HuH-7 (cell line): Measurements from ENCODE around the gene ATP5ME.

Source experiments
- DNase-seq: peaks from one replicate; pipeline ENCODE4 v3.0.0; 2011; ENCODE audit warnings: low spot score

ATP5ME gene

DNA sequence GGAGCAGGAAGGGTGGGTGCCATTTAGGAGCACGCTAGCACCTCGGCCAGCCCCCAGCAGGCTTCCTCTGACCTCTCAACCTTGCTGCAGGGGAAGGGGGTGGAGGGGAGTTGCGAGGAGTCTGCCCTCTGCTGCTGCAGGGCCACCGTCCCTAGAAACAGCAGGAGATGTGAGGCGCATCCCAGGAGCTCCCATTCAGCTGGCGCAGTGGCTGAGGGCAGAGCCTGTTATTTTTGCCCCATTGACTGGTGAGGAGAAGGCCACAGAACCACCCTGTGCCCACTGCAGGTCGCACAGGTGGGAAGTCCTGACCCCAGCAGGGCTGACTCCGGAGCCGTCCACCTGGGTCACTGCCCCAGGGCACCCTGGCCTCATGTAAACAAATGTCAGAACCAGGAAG lies 40.7 kb downstream of the ATP5ME start:
- no peak for DNase-seq

- DNase-seq = no peak
Measured at GRCh38 chr4:632926-633325, 41.1 kb downstream of the ATP5ME start.

DNA sequence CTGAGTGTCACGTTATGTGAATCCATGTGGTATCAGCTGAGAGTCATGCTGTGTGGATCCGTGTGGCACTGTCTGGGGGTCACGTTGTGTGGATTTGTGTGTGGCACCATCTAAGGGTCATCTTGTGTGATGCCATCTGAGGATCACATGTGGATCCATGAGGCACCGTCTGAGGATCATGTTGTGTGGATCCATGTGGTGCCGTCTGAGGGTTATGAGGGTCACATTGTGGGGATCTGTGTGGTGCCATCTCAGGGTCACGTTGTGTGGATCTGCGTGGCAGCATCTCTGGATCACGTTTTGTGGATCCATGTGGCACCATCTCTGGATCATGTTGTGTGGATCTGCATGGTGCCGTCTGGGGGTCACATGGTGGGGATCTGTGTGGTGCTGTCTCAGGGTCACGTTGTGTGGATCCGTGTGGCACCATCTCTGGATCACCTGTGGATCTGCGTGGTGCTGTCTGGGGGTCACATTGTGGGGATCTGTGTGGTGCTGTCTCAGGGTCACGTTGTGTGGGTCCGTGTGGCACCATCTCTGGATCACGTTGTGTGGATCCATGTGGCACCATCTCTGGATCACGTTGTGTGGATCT lies 41.8 kb downstream of the ATP5ME start:
- no peak for DNase-seq

- no peak for DNase-seq
Measured at GRCh38 chr4:630656-631055, 43.4 kb downstream of the ATP5ME start.

DNA sequence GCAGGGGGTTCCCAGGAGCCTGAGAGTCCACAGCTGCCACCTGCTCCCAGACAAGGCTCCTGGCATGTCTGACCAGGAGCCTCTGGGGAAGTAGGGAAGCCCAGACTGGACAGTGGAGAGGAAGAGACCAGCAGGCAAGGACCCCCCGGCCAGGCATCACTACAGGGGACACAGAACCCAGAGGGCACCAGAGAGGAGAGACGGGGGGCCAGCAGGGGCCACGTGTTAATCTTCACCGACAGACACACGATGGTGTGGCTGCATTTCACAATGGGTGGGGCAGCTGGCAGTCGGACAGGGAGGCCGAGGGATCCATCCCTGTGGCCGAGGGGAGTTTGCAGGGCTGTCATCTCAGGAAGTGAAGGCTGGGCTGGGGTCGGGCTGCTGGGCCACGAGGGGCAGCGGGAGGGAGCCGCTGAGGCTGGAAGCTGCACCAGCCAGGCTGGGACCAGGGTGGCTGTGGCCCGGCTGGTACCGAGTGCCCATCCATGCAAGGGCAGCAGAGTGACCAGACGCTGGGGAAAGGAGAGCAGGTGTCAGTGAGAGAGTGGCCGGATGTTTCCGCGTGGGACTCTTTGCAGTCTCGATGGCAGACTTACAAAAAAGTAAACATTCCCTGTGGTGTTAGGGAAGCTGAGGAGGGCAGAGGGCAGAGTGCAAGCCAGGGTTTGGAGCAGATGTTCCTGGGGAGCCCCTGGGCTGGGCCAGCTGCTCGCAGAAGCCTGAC lies 44.0 kb downstream of the ATP5ME start:
- no peak for DNase-seq

DNA sequence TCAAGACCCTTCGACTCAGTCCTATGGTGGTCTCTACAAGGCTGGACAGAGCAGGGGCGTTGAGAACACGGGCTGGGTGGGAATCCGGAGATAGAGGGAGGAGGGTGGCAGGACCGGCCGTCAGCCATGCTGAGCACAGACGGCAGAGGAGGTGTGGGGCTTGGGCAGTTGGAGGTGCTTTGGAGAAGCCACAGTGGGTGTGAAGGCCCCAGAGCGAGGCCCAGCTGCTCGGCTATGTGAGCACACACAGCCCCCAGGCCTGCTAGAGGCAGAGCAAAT lies 44.5 kb downstream of the ATP5ME start:
- DNase-seq = no peak

- no peak for DNase-seq
Measured at GRCh38 chr4:628821-629635, 45.0 kb downstream of the ATP5ME start.

DNA sequence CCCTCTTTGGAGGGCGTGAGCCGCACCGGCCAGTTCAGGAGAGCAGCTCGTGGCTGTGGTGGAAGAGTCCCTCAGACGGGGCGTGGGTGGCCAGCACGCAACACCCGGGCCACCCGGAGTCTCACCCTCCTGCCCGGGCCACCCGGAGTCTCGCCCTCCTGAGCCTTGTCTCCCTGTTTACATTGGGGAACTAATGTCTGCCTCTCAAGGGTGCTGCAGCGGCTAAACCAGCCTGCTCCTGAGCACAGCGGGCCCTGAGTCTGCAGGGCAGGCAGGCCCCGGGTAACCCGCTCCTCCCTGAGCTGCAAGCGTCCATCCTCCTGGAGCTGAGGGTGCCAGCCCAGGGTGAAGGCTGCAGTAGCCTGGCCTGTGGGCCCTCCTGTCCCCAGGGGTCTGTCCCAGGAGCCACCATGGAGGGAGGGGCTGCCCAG lies 45.8 kb downstream of the ATP5ME start:
- no peak for DNase-seq

DNA sequence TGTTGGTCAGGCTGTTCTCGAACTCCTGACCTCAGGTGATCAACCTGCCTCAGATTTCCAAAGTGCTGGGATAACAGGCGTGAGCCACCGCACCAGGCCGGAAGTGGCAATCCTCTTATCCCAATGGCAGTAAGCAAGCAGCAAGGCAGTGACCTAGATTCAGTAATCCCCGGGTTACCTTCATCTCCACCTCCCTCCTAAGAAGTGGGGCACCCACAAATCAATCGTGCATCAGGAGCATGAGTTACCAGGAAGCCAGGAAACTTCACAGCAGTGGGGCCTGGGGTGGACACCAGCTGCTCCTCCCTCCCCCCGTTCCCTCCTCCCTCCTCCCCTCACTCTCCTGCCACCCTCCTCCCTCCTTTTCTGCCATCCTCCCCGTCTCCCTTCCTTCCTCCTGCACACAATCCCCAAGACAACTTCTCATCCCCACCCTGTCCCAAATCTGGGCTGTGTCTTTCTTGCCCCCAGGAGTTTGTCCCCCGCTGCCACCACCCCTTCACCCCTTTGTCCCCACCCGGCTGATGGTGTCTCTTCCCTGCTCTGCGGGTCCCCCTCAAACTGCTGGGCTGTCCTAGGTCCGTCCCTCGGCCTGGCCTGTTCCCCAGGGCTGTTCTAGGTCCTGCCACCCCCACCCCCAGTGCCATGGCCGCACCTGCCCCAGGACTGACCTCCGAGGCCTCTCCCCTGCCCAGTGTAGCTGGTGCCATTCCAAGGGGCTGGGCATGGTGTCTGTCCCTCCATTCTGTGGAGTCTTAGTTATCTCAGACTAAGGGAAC lies 46.5 kb downstream of the ATP5ME start:
- no peak for DNase-seq

DNA sequence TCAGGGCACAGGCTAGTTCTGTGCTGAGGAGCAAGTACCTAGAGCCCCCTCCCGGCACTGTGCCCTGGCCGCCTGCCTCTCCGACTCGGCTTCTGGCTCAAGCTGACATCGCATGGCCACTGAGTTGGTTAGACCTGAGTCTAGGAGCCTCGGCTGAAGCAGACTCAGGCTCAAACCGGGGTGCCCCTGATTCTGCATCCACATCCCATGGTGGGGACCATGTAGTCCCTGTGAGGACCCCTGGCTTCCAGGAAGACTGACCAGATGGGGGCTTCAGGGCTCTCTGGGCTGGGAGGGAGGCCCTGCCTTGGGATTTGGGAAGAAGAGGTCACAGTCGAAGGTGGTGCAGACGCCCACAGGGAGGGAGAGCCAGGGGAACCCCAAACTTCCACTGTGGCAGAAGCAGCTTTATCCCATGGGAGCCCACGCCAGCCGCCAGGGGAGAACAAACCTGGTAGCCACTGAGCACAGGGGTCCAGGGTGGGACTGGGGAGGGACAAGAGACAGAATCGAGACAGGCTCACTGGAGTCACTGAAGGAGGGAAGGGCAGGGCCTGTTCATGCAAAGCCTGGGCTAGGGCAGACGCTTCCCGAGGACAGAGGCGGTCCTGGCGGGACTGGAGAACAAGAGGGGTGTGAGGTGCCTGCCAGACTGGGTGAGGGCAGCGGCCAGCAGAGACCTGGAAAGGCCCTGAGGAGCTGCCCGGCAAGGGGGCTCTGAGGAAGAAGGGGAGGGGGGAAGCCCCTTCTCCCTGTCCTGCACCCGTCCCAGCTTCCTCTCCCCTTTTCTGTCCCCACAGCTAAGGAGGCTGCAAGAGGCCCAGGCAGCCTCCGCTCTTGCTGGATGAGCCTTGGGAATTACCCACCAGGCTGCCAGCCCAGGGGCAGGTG lies 47.6 kb downstream of the ATP5ME start:
- DNase-seq = no peak

DNA sequence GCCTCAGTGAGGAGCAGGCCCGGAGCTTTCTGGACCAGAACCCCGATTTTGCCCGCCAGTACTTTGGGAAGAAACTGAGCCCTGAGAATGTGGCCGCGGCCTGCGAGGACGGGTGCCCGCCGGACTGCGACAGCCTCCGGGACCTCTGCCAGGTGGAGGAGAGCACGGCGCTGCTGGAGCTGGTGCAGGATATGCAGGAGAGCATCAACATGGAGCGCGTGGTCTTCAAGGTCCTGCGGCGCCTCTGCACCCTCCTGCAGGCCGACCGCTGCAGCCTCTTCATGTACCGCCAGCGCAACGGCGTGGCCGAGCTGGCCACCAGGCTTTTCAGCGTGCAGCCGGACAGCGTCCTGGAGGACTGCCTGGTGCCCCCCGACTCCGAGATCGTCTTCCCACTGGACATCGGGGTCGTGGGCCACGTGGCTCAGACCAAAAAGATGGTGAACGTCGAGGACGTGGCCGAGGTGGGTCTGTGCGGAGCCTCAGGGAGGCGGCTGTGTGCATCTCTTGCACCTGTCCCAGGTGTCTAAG lies 48.4 kb downstream of the ATP5ME start:
- no peak for DNase-seq

DNA sequence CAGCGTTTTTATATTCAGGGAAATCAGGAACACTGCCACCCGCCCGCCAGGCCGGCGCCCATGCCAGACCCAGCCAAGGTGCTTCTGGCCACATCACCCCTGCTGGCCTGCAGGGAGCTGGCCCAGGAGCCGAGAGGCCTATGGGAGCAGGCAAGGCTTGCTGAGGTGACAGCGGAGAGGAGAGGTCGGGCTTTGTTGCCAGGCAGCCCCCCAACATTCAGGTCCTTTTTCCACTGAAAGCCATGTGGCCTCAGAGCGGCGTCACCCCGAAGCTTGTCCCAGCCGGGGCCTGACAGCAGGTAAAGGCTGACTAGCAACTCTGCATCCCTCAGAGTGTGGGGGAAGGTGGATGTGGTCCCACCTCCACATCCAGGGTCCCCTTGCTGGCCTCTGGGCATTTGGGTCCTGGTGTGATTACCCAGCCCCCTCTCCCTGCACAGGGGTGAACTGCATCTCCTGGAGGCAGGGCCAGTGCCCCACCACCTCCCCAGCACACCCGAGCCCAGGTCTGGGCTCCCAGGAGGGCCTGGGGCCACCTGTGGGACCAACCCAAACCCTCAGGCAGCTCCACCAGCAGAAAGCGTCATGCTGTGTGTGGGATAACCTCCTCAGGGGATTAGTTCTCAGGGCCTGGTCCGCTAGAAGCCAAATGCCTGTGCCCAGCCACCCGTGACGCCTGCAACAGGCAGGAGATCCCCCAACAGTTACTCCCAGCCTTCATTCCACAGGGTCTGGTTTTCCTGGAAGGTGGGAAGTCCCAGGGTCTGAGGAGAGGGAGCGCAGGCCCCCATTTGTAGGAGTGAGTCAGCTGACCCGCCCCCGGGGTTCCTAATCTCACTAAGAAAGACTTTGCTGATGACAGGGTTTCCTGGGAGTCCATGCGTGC lies 49.1 kb downstream of the ATP5ME start, which contains the start of gene PDE6B:
Gene PDE6B (plus strand): TSS at position 869 of the 886 bp plus-strand sequence. CDS start 54 bp downstream, outside the sequence.
- no peak for DNase-seq

DNA sequence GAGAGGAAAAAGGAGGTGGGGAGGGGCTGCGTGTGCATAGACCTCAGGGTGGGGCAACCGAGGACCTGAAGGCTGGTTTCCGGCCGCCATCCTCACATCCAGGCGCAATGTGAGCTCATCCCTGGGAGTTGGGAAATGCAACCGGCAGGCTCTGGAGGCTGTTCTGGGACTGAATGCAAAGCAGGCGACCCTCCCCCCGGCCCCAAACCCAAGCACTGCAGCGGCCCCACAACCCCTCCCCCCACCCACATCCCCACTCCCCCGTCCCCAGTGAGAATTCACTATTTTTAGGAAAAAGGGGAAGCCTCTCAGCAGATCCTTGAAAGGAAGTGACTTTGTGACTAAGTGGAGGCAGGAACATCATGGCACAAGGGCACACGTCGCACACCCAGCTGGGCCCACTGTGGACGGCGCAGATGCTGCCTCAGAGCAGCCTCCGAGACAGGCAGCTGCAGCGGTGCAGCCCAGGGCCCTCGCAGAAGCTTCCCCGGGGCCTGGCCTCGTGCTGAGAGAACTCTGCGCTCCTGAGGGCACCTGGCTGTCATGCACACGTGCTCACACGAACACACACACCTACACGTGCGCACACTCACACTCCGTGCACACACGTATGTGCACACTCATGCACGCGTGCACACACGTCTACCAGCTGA lies 50.0 kb downstream of the ATP5ME start:
- no peak for DNase-seq

DNA sequence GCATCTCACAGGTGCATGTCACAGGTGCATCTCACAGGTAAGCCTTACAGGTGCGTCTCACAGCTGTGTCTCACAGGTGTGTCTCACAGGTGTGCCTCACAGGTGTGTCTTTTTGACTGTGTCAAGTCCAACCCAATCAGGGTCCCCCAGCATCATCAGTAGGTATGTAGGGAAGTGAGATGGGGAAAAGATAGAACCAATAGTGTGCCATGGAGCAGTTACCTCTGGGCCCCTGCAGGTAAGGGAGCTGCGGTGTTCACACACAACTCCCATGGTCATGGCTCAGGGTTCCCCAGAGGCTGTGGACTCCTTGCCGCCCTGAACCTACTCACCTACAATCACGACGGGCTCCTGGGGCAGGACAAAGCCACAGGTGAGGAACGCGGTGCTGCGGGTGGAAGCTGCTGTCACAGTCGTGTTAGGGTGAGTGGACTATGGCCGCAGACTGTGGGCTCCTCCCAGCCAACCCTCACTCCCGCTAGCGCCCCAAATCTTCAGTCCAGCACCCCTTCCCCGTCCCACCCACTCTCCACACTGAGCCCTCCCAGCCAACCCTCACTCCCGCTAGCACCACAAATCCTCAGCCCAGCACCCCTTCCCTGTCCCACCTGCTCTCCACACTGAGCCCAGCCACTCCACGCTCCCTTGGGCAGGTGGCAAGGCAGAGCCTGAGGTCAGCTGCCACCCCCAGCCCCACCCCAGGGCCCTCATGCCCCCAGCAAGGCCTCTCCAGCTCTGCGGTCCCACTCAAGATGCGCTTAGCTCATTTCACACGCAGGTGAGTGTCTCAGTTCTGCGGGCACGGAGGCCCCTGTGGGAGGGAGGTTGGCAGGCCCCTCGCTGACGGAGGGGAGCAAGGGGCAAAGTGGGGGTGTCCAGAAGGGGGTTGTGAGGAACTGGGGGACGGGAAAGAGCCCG lies 50.8 kb downstream of the ATP5ME start:
- DNase-seq = no peak
